RKO (cell line): ENCODE results near the gene DOCK8.

Experiments
- DNase-seq: peaks from one replicate; pipeline ENCODE4 v3.0.0-alpha.2; 2016; ENCODE audit warnings: low spot score

DOCK8 gene

DNA sequence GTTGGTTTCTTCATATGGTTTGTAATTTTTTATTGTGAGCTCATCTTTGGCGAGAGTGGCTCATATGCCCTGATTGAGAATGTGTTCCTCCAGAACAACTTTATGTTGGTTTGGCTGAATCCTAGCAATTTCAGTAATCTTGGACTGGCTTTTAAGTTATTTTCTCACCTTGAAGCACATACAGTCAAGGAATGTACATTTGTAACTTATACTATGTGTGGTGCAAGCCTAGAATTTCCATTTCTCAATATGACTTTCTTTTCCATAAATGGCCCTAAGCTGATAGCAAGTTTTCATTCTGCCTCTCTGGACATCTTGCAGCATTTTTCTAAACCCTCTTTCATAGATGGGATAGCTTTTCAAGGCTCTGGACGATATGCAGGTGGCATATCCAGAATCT lies 247.5 kb downstream of the DOCK8 start:
- no peak for DNase-seq

DNA sequence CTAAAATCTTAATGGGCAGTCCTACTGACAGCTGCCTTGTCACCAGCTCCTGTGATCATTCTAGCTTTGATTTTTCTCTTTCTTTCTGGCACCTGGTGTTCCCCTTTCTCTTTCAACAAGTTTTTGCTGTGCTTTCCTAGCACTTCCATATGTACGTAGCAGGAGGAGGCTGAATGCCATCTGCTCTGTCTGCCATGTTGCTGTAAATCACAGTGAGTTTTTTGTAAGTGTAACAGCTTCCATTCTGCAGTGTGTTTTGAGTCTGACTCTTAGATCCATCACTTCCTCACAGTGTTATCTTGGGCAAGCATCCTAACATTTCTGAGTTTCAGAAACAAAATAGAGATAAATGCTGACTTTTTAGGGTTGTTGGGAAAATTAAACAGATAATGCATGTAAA lies 247.9 kb downstream of the DOCK8 start:
- no peak for DNase-seq

- no peak for DNase-seq
Observed at GRCh38 chr9:463455-464171, 248.9 kb downstream of the DOCK8 start.

GRCh38 chr9:466747-467146 lies 252.1 kb downstream of the DOCK8 start:
- no peak for DNase-seq

GRCh38 chr9:468766-469426 lies 254.2 kb downstream of the DOCK8 start:
- DNase-seq, result no peak

DNA sequence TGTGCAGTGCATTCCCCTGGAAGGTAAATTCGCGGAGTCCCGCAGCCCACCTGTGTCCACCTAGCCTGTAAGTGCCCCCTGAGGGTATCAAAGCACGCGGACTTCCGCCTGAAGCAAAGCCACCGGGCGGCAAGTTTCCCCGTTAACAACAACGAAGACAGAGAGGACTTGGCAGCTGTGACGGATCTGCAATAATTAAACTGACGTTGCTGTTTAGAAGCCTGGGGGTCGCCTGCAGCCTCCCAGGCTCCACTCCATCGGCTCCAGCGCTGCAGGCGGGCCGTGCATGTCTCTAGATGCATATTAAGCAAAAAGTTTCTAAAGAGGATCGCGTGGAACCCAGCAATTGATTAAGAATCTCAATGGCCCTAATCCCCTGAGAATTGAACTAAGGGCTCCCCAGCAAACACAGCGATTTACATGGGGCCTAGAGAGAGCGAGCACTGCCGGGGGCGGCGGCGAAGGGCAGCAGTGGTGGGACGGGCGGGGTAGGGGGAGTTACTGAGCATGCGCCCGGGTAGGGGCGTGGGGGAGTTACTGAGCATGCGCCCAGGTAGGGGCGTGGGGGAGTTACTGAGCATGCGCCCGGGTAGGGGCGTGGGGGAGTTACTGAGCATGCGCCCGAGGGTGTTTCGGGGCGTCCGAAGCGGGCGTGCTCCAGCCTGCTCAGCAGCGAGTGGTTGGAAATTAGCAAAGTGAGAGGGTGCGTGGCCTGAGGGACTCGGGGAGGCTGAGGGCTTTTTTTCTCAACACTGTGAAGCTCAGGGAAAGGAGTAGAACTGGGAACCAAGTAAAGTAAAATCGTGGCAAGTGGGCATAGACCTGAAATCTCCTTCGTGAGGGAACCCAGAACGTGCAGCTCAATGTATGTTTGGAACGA lies 255.2 kb downstream of the DOCK8 start:
- peak; percentile 88 for DNase-seq

DNA sequence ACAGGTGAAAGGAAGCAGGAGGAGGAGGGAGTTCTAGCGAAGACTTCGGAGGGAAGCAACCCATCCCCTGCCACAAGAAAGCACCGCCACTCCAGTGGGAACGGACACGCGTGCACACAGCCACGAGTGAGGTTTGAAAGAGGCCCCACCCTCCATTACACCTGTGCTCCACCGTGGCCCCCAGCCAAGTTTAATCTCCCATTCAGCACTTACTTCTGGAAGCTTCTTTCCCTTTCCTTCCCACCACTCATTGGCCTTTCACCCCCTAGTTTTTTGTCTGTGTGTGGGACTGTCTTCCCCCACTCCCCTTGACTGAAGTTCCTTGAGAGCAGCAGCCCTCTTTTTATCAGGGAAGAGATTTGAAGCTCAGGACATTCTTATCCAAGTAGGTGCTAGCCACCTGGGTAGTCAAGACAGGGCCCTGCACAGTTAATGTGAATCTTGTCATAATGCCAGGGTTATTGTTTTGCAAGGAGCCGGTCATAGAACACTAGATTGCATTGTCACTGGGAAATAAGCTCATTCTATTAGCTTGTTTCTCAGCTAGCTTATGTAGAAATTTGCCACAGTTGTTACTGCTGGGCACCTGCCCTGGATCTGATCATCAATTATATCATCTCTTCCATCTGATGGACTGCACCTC lies 256.0 kb downstream of the DOCK8 start:
- peak; percentile 25 for DNase-seq

DNA sequence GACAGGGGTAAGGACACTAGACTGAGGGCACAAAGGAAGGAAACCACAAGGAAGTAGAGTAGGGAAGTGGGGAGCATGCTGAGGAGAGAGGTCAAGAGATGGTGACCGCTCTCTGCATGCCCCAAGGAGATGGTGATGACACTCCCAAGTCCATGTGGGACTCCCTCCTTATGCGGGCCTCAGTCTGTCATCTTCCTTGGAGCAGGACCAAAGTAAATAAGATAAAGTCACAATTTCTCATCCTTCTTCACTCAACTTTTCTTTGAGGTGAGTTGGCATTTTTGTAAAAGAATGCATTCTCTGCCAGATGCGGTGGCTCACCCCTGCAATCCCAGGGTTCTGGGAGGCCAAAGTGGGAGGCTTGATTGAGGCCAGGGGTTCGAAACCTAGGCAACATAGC lies 256.7 kb downstream of the DOCK8 start:
- no peak for DNase-seq

- DNase-seq, result no peak
Observed at GRCh38 chr9:472479-473075, 257.9 kb downstream of the DOCK8 start.

- DNase-seq, result no peak
Observed at GRCh38 chr9:477193-477592, 262.5 kb downstream of the DOCK8 start.

DNA sequence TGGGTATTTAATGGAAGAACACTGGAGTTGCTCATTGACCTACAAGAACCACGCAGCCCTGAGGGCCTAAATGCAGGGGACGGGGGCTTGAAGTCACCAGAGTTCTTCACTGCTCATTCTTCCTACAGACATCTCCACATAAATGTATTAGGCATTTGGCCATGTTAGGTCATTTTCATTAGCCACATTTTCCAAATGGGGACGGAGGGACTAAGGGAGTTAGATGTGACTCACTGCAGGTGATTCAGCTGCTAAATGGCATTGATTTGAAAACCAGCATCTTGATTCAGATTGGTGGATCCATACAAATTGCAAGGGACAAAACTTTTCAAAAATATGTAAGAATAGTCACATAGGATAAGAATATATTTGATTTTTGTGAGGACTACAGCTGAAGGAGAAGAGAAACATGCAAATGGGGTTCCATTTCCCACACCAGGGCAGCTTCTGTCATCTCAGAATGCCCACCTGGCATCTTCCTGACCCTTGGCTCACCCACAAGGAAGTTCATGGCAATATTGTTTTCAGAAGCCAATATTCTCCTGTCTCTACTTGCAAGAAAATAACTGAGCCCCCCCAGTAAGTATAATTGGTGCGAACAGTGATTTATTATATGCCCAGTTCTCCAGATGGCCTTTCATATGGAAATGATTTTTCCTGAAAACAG lies 264.8 kb downstream of the DOCK8 start:
- peak; percentile 21 for DNase-seq

- no peak for DNase-seq
Observed at GRCh38 chr9:479971-480350, 265.3 kb downstream of the DOCK8 start.

DNA sequence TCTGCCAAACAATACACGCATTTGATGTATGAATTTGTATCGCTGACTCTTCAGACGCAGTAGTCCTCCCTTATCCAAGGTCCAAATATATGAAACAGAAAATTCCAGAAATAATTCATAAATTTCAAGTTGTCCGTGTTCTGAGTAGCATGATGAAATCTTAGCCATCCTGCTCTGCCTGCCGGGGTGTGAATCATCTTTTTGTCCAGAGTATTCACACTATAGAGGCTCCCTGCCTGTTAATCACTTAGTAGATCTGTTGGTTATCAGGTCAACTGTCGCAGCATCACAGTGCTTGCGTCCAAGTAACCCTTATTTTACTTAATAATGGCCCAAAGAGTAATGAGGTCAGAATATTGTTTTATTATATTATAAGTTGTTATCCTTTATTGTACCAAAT lies 268.1 kb downstream of the DOCK8 start:
- DNase-seq, result no peak

DNA sequence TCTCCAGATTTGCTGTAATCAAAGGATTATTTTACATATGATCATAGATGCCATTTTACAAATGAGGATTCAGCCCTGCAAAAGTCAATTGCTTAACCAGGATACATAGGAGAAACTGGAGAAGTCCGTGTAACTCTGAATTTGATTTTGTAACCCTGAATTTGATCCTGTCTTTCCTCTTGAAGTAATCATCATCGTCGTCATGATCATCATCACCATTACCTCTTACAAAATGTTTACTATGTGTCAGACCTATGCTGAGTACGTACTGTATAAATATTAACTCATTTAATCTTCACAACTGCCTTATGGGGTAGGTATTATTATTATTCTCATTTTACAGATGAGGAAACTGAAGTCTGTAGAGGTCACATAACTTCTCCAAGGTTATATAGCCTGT lies 271.5 kb downstream of the DOCK8 start:
- no peak for DNase-seq

DNA sequence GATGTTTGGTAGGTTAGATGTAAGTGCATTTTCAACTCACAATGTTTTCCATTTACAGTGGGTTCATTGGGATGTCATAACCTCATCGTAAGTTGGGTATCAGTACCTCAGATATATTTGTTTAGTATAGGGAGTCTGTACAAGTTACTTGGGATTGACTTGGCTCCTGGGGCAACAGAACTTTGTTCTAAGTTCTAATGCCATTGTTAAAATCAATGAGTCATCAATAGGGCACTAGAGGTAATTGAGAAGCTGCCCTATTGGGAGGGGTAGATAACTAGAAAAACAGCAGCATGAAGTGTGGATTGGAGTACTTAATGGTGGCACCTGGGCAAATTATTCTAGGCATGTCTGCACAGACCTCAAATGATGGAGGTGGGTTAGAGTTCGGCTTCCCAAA lies 272.8 kb downstream of the DOCK8 start:
- DNase-seq, result no peak

DNA sequence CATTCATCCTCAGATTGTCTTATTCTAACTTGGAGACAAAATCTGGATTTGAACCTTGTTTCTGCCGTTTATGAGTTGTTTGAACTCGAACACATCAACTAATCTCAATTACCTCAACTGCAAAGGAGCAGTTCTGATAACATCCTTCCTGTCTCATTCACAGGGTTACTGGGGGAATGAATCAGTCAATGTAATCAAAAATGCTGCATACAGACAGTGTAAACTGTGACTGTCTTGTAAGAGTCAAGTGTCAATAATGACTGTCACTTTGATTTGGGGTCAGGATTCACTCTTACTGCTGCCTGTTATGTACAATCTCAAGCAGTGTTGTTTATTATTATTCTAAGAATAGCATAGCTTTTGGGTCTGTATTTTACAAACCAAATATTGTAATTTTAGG lies 273.8 kb downstream of the DOCK8 start:
- DNase-seq, result no peak

- DNase-seq, result no peak
Observed at GRCh38 chr9:489198-490197, 274.8 kb downstream of the DOCK8 start.

GRCh38 chr9:494764-495163 lies 280.1 kb downstream of the DOCK8 start:
- DNase-seq, result no peak

DNA sequence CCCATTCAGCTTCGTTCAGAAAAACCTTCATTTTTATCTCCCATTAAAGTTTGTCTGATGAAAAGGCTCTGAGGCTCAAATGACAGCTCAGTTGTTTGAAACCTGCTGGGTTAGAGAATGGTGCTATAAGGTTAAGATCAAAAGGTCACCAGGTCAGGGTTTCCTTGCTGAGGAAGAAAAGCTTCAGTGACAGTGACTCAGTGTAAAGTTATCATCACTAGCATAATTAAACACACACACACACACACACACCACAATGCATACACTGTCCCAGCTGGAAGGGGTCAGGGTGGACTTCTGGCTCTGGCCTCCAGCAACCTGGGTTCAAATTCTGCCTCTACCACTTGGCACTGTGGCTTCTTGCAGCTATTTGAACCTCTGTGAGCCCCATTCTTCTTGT lies 281.1 kb downstream of the DOCK8 start:
- no peak for DNase-seq

DNA sequence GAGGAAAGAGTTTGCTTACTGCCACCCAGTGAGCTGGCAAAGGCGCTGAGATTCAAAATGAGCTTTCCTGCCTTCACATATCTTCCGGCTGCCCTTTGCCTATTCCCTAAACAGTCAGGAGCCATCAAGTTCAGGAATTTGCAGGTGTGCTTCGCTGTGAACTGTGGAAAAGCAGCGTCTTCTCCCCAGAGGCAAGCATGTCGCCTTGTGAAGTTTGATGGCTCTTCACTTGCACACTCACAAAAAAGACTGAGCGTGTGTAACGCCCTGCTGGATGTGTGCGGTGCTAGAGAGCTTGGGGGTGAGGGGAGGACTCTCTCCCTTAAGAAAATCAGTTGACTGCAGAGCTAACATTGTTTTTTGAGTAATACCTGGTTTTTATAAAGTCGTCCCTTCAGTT lies 288.7 kb downstream of the DOCK8 start:
- no peak for DNase-seq
